GM21737 (cell line): Measurements from ENCODE around the gene CYP3A5.
"Not testable (repeated sequence)": the region's sequence is repeated elsewhere in the genome, so short reads cannot be mapped to it uniquely, and the experiment has no call there.

Source experiments
- ATAC-seq: cut with Tn5 transposase; IDR thresholded peaks from one replicate; pipeline ENCODE4 v1.9.1; 2021; ENCODE audit warnings: mild to moderate bottlenecking, moderate library complexity; ENCODE audit not compliant: unreplicated experiment

CYP3A5 gene

DNA sequence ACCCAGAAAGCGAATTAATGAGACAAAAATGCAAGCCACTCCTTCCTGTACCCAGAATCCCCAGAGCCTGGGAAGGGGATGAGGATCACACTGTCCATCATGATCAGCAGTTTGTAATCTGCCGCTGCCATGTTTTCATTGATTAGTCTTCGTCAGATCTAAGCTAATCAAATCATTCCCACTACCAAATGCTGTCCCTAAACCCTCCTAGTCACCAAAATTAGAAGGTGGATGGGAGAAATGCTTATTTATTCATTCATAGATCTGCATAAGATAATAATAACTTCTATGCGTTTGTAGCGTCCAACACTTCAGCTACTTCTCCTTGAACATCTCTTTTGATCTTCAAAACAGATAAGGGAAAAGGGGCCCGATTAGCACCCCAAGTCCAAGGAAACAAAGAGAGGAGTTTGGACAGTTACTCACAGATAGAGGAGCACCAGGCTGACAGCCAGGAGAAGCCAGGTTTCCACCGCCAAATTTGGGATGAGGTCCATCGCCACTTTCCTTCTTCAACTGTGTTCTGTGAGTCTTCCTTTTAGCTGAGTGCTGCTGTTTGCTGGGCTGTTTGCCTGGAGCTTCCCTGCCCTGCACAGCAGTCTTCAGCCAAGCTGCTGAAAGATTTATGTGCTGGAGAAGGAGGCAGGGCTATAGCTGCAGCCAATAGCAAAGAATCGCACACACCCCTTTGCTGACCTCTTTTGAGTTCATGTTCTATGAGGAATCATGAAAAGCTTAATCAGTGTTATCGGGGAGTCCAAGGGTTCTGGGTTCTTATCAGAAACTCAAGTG, at the start of gene CYP3A5:
CYP3A5 (minus strand) TSS at position 597 of the 792 bp plus-strand sequence; CDS start at position 497, 100 bp downstream.
- ATAC-seq, result no peak

- ATAC-seq, result no peak
These were observed 48.8 kb upstream of the CYP3A5 start for GRCh38 chr7:99728615-99729014.

DNA sequence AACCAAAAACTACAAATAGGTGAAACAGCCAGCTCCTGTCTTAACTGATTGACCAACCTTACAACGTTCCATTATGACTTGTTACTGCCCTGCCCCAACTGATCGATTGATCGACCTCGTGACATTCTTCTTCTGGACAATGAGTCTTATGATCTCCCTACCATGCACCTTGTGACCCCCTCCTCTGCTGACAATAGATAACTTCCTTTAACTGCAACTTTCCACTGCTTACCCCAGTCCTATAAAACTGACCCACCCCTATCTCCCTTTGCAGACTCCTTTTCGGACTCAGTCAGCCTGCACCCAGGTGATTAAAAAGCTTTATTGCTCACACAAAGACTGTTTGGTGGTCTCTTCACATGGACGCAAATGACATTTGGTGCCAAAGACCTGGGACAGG, 43.4 kb upstream of the CYP3A5 start:
- ATAC-seq, result not testable (repeated sequence)

- no peak for ATAC-seq
These were observed 41.2 kb upstream of the CYP3A5 start for GRCh38 chr7:99720800-99721595.

GRCh38 chr7:99719996-99720769, 40.4 kb upstream of the CYP3A5 start:
- no peak for ATAC-seq

- ATAC-seq, result no peak
These were observed 34.3 kb upstream of the CYP3A5 start for GRCh38 chr7:99713995-99714570.

GRCh38 chr7:99709838-99710578, 30.2 kb upstream of the CYP3A5 start:
- no peak for ATAC-seq

DNA sequence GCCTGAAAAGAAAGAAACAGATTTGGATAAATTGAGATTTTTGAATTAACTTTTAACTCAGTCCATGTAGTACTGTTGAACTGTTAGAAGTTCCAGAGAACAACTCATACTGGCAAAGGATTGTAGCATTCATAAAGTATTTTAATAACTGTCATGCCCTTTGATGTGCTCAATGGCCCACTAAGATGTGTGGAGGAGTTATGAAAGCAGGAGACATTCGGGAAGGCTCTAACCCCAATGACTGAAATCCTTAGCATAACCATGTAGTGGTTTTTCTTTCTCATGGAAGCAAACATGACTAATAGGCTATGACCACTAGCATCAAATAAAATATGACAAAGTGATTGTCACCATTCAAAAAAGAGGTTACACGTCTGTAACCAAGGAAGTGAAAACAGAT, 29.5 kb upstream of the CYP3A5 start:
- no peak for ATAC-seq

DNA sequence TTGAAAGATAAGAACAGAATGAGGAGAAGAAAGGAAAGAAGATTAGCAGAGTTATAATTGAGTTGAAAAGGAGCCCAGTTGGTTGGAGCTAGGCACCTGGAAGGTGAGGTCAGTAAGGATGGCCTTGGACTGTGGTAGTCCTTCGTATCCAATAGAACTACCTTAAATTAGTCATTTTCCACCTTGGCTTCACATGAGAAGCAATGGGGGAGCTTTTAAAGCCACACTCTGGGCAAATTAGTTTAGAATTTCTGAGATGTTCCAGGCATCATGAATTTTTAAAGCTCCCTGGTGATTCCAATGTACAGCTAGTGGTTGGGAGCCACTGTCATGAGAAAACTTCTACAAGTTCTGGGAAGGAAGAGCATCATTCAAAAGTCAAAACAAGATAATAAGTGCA, 27.3 kb upstream of the CYP3A5 start:
- no peak for ATAC-seq

GRCh38 chr7:99699946-99700345, 20.1 kb upstream of the CYP3A5 start:
- ATAC-seq, result no peak

DNA sequence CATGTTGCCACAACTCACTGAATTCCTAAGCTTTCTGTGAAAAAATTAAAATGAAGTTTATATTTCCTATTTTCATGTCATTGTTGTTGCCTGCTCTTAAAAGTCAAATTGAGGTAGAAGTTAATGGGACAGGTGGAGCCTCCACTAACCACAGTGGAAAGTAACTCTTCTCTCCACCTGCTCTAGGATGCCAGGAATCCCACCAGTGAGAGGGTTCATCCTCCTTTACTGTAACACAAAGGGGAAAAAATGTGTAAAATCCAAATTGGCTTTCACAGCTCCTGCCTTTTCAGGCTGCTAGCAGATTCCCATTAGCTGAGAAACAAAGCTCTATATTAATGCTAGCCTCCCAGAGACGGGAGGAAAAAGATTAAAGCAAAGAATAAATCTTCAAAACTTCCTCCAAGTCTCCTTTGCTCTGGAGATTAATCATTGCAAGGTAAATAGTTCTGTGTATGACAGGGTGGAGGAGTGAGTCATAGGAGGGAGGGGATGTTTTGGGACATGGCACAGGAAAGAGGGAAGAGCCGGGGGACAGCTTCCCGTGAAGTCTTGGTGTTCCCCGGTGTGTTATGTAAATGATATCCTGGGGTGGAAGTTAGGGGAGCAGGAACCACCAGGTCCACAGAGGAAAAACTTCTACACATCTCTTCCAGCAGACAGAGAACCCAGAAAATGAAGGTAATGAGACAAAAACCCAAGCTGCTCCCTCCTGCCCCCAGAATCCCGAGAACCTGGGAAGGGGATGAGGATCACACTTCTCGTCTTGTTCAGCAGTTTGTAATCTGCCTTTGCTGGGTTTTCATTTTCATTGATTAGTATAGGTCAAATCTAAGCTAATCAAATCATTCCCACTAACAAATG, 19.3 kb upstream of the CYP3A5 start:
- not testable (repeated sequence) for ATAC-seq

GRCh38 chr7:99694912-99695304, 15.1 kb upstream of the CYP3A5 start:
- no peak for ATAC-seq

DNA sequence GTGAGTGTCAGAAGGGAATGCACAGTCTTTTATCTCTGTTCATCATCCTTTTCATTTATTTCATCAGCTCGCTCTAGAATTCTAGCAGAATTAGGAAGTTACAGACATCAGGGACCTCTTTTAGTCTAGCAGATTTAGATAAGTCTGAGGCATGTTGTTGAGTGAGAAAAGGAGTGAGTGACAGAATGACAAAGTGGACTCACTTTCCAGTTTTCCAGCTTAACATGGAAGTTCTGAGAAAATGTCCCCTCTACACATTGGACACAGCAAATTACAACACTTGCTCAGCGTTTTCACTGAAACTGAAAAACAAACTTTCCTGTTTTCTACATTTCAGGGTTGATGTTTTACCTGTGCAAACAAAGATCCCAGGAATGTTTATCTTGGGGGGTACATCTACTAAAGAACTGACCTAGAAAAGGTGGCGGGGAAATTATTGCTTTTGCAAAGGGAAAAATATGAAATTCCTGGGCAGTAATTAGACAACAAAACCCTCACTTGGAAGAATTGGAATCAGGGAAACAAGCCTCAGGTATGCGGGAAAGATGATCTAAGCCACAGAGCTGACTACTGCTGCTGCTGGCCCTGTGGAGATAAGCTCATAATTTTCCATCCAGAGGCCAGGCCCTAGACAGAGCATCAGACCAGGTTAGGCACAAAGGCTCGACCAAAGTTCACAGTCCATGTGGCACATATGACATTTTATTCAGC, 14.6 kb upstream of the CYP3A5 start:
- ATAC-seq, result no peak

DNA sequence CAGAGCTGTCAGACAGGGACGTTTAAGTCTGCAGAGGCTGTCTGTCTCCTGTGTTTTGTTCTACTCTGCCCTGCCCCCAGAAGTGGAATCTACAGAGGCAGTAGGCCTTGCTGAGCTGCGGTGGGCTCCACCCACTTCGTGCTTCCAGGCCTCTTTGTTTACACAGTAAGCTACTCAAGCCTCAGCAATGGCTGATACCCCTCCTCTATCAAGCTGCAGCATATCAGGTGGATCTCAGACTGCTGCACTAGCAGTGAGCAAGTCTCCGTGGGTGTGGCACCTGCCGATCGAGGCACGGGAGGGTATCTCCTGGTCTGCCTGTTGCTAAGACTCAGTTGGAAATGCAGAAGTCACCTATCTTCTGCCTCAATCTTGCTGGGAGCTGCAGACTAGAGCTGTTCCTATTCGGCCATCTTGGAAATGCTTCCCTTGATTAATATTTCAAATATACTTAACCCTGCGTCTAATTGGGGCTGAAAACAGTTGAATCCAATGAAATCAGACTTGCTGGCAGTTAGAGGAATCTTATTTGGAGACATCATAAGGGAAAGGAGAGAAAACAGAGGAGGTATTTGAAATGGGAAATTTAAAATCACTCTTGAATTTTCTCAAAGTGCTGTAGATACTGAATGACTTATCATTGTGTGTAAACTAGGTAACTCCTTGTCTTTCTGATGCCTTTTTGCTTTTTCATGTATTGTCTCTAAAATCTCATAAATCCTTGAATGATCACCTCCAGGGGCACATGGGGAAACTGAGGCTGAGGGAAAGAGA, 13.8 kb upstream of the CYP3A5 start:
- no peak for ATAC-seq

GRCh38 chr7:99693100-99693426, 13.3 kb upstream of the CYP3A5 start:
- ATAC-seq, result no peak

GRCh38 chr7:99692563-99692962, 12.8 kb upstream of the CYP3A5 start:
- ATAC-seq, result not testable (repeated sequence)

DNA sequence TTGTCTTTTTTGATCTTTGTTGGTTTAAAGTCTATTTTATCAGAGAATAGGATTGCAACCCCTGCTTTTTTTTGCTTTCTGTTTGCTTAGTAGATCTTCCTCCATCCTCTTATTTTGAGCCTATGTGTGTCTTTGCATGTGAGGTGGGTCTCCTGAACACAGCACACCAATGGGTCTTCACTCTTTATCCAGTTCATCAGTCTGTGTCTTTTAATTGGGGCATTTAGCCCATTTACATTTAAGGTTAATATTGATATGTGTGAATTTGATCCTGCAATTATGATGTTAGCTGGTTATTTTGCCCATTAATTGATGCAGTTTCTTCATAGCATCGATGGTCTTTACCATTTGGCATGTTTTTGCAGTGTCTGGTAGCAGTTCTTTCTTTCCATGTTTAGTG, 11.9 kb upstream of the CYP3A5 start:
- ATAC-seq, result not testable (repeated sequence)

DNA sequence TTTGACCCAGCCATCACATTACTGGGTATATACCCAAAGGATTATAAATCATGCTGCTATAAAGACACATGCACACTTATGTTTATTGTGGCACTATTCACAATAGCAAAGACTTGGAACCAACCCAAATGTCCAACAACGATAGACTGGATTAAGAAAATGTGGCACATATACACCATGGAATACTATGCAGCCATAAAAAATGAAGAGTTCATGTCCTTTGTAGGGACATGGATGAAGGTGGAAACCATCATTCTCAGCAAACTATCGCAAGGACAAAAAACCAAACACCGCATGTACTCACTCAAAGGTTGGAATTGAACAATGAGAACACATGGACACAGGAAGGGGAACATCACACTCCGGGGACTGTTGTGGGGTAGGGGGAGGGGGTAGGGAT, 11.1 kb upstream of the CYP3A5 start:
- not testable (repeated sequence) for ATAC-seq
